K562 (cell line): Measurements from ENCODE around the gene ZNF692. TPM values are rescaled to one million over a fixed set of nuclear protein-coding genes. Genes with fewer than 3 reads are reported as not detected.

Experiments
- ARNT ChIP-seq, 2 experiments: fragments of 450-650 bp; IDR thresholded peaks; 2 replicates each; pipeline ENCODE4 v1.6.1; 2016; ENCODE audit warnings: mild to moderate bottlenecking in 1 of 2
- ATF1 ChIP-seq, 2 experiments: fragments of 450-650 bp in 1 of 2; IDR thresholded peaks; 2 replicates each; pipeline ENCODE4 v1.6.1; 2016; ENCODE audit warnings: missing compliant biosample characterization in 1 of 2, missing genetic modification characterization in 1 of 2
- ESRRA ChIP-seq: fragments of 450-650 bp; IDR thresholded peaks from 2 replicates; pipeline ENCODE4 v1.6.1; 2014; ENCODE audit warnings: low read depth, mild to moderate bottlenecking, moderate library complexity, borderline replicate concordance
- JUND ChIP-seq, 2 experiments: IDR thresholded peaks; 2 replicates in 1 of 2; 3 replicates in 1 of 2; pipeline ENCODE4 v1.6.1; 2011; ENCODE audit warnings: borderline replicate concordance in 2 of 2, low read depth in 2 of 2, low read length in 2 of 2, improper control_type of control experiment in 1 of 2, missing biosample characterization in 1 of 2, missing genetic modification characterization in 1 of 2, missing genetic modification reagents in 1 of 2
- KAT2B ChIP-seq: IDR thresholded peaks from one replicate; pipeline ENCODE4 v1.6.1; 2012; ENCODE audit warnings: low read depth, mild to moderate bottlenecking, control low read depth, inconsistent platforms, low read length, moderate library complexity
- LEF1 ChIP-seq: fragments of 450-650 bp; IDR thresholded peaks from 2 replicates; pipeline ENCODE4 v1.6.1; 2016; ENCODE audit warnings: mild to moderate bottlenecking
- MIER1 ChIP-seq: fragments of 450-650 bp; IDR thresholded peaks from 2 replicates; pipeline ENCODE4 v1.6.1; 2016; ENCODE audit warnings: antibody characterized with exemption, mild to moderate bottlenecking, low read depth
- PPARD ChIP-seq: fragments of 250-450 bp; sonication (Bioruptor Pico); IDR thresholded peaks from 2 replicates; pipeline ENCODE4 v1.8.0; 2022; ENCODE audit warnings: inconsistent platforms, mild to moderate bottlenecking, moderate library complexity
- PYGO2 ChIP-seq: fragments of 450-650 bp; IDR thresholded peaks from 2 replicates; pipeline ENCODE4 v1.6.1; 2016; ENCODE audit warnings: mild to moderate bottlenecking, missing genetic modification characterization, moderate library complexity, missing compliant biosample characterization
- RBM22 ChIP-seq: fragments of 200-400 bp; formaldehyde crosslinking; IDR thresholded peaks from 2 replicates; pipeline ENCODE4 v1.6.1; 2018; ENCODE audit warnings: low read length, low read depth; ENCODE audit not compliant: poor library complexity, severe bottlenecking
- RHOXF2B ChIP-seq: fragments of 250-450 bp; sonication (Bioruptor Pico); conservative IDR thresholded peaks from 2 replicates; pipeline ENCODE4 v1.5.1; 2021
- SNAPC5 ChIP-seq: fragments of 250-450 bp; sonication (Bioruptor Pico); IDR thresholded peaks from 2 replicates; pipeline ENCODE4 v1.8.0; 2021; ENCODE audit warnings: moderate library complexity, mild to moderate bottlenecking, inconsistent platforms
- SNRNP70 ChIP-seq: fragments of 200-400 bp; formaldehyde crosslinking; optimal IDR thresholded peaks from 2 replicates; pipeline ENCODE3; 2017; ENCODE audit warnings: low read depth, low read length
- SRSF1 ChIP-seq: fragments of 200-400 bp; formaldehyde crosslinking; IDR thresholded peaks from 2 replicates; pipeline ENCODE4 v1.6.1; 2017; ENCODE audit warnings: mild to moderate bottlenecking, low read depth, low read length, moderate library complexity
- TBP ChIP-seq: optimal IDR thresholded peaks from 2 replicates; pipeline ENCODE3; 2011; ENCODE audit warnings: low read depth, low read length, improper control_type of control experiment
- THRAP3 ChIP-seq: fragments of 450-650 bp; IDR thresholded peaks from 2 replicates; pipeline ENCODE4 v1.6.1; 2016; ENCODE audit warnings: mild to moderate bottlenecking, inconsistent platforms, borderline replicate concordance
- ZBED1 ChIP-seq: IDR thresholded peaks from 2 replicates; pipeline ENCODE4 v1.6.1; 2014
- ZNF668 ChIP-seq: fragments of 250-450 bp; sonication (Bioruptor Pico); IDR thresholded peaks from 2 replicates; pipeline ENCODE4 v1.8.0; 2022; ENCODE audit warnings: mild to moderate bottlenecking, inconsistent platforms
- polyA plus RNA-seq, 8 experiments: library from polyadenylated mRNA; depleted of rRNA in 4 of 8; stranded (reverse) in 5 of 8; unstranded in 3 of 8; fragments of >200 nt; fragmentation: Nextera tagmentation in 2 of 8; fragmentation: Illumina TruSeq in 1 of 8; extraction: Ambion mirVana in 2 of 8; extraction: Trizol in 1 of 8; gene quantifications; 2 replicates each; pipeline versions ENCODE4 v1.2.1 to v1.2.3, GENCODE V29; 2011 to 2014; ENCODE audit warnings: inconsistent platforms in 1 of 8, missing spikeins in 1 of 8
- total RNA-seq, 7 experiments: library from RNA; depleted of rRNA in 6 of 7; stranded (reverse); fragments of >200 nt in 6 of 7; fragmentation: Illumina TruSeq in 2 of 7; extraction: Trizol in 2 of 7; gene quantifications; 2 replicates each; pipeline versions ENCODE4 v1.2.1 to v1.2.3, GENCODE V29; 2011 to 2021; ENCODE audit warnings: low replicate concordance in 1 of 7
- TF ChIP-seq, protein P1 (sequence below): fragments of 450-650 bp; IDR thresholded peaks from 2 replicates; pipeline ENCODE4 v1.6.1; 2017; ENCODE audit warnings: antibody characterized with exemption, mild to moderate bottlenecking
- TF ChIP-seq, protein P2 (sequence below): fragments of 450-650 bp; formaldehyde crosslinking; conservative IDR thresholded peaks from 2 replicates; pipeline ENCODE4 v1.4.0; 2022; ENCODE audit warnings: mild to moderate bottlenecking, missing genetic modification characterization
- TF ChIP-seq, protein P3 (sequence below): IDR thresholded peaks from 2 replicates; pipeline ENCODE4 v1.6.1; 2011; ENCODE audit warnings: borderline replicate concordance, low read depth, mild to moderate bottlenecking, moderate library complexity, low read length; ENCODE audit not compliant: insufficient read depth, poor library complexity, severe bottlenecking

Gene ZNF692
- total and polyA plus RNA-seq, 9 of the 15 experiments (the other 6 are each of a cell fraction or from before 2014, with no cell fraction given), result 8.4 to 143 (median 55.9) TPM

- TF ChIP-seq, protein P1, sequence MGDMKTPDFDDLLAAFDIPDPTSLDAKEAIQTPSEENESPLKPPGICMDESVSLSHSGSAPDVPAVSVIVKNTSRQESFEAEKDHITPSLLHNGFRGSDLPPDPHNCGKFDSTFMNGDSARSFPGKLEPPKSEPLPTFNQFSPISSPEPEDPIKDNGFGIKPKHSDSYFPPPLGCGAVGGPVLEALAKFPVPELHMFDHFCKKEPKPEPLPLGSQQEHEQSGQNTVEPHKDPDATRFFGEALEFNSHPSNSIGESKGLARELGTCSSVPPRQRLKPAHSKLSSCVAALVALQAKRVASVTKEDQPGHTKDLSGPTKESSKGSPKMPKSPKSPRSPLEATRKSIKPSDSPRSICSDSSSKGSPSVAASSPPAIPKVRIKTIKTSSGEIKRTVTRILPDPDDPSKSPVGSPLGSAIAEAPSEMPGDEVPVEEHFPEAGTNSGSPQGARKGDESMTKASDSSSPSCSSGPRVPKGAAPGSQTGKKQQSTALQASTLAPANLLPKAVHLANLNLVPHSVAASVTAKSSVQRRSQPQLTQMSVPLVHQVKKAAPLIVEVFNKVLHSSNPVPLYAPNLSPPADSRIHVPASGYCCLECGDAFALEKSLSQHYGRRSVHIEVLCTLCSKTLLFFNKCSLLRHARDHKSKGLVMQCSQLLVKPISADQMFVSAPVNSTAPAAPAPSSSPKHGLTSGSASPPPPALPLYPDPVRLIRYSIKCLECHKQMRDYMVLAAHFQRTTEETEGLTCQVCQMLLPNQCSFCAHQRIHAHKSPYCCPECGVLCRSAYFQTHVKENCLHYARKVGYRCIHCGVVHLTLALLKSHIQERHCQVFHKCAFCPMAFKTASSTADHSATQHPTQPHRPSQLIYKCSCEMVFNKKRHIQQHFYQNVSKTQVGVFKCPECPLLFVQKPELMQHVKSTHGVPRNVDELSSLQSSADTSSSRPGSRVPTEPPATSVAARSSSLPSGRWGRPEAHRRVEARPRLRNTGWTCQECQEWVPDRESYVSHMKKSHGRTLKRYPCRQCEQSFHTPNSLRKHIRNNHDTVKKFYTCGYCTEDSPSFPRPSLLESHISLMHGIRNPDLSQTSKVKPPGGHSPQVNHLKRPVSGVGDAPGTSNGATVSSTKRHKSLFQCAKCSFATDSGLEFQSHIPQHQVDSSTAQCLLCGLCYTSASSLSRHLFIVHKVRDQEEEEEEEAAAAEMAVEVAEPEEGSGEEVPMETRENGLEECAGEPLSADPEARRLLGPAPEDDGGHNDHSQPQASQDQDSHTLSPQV, result peak; percentile 82
- TF ChIP-seq ZBED1 (no peak), RHOXF2B (CRISPR knock-in tag) (no peak), SNAPC5 (CRISPR knock-in tag) (no peak), THRAP3 (0 out of 2 replicates have a peak, but pooled peaks have one; percentile 64), JUND (IDR thresholded peaks at IDR 0.05; ENCODE audit: borderline replicate concordance, low read depth, low read length) (peak; percentile 19; the same call in 1 of the 2 replicates), JUND (tag; IDR thresholded peaks at IDR 0.05; ENCODE audit: borderline replicate concordance, low read depth, low read length) (no peak), TBP (peak; percentile 13), SRSF1 (no peak), PPARD (CRISPR knock-in tag) (no peak), ATF1 (CRISPR knock-in tag; IDR thresholded peaks at IDR 0.05) (no peak), ATF1 (tag; IDR thresholded peaks at IDR 0.05) (0 out of 2 replicates have a peak, but pooled peaks have one; percentile 20), KAT2B (no peak), MIER1 (0 out of 2 replicates have a peak, but pooled peaks have one; percentile 8), ESRRA (peak; percentile 22; the same call in 1 of the 2 replicates), PYGO2 (no peak), ZNF668 (peak; percentile 76; the same call in 1 of the 2 replicates), RBM22 (no peak), ARNT (IDR thresholded peaks at IDR 0.05) (no peak), LEF1 (no peak), SNRNP70 (no peak)
- TF ChIP-seq, protein P2, sequence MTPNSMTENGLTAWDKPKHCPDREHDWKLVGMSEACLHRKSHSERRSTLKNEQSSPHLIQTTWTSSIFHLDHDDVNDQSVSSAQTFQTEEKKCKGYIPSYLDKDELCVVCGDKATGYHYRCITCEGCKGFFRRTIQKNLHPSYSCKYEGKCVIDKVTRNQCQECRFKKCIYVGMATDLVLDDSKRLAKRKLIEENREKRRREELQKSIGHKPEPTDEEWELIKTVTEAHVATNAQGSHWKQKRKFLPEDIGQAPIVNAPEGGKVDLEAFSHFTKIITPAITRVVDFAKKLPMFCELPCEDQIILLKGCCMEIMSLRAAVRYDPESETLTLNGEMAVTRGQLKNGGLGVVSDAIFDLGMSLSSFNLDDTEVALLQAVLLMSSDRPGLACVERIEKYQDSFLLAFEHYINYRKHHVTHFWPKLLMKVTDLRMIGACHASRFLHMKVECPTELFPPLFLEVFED (CRISPR knock-in tag), result 0 out of 2 replicates have a peak, but pooled peaks have one; percentile 33
- TF ChIP-seq, protein P3, sequence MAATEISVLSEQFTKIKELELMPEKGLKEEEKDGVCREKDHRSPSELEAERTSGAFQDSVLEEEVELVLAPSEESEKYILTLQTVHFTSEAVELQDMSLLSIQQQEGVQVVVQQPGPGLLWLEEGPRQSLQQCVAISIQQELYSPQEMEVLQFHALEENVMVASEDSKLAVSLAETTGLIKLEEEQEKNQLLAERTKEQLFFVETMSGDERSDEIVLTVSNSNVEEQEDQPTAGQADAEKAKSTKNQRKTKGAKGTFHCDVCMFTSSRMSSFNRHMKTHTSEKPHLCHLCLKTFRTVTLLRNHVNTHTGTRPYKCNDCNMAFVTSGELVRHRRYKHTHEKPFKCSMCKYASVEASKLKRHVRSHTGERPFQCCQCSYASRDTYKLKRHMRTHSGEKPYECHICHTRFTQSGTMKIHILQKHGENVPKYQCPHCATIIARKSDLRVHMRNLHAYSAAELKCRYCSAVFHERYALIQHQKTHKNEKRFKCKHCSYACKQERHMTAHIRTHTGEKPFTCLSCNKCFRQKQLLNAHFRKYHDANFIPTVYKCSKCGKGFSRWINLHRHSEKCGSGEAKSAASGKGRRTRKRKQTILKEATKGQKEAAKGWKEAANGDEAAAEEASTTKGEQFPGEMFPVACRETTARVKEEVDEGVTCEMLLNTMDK, result no peak
Observed at GRCh38 chr1:248834343-248834940, 24.4 kb downstream of the ZNF692 start (continued).
